ENCODE measurements around the gene HOXB3. TPM values are rescaled to one million over a fixed set of nuclear protein-coding genes. Genes with fewer than 3 reads are reported as not detected.

HOXB3 gene
- total and polyA plus RNA-seq, 2 of the 4 experiments (the other 2 are of a cell fraction): 6.3 to 59.6 TPM

DNA sequence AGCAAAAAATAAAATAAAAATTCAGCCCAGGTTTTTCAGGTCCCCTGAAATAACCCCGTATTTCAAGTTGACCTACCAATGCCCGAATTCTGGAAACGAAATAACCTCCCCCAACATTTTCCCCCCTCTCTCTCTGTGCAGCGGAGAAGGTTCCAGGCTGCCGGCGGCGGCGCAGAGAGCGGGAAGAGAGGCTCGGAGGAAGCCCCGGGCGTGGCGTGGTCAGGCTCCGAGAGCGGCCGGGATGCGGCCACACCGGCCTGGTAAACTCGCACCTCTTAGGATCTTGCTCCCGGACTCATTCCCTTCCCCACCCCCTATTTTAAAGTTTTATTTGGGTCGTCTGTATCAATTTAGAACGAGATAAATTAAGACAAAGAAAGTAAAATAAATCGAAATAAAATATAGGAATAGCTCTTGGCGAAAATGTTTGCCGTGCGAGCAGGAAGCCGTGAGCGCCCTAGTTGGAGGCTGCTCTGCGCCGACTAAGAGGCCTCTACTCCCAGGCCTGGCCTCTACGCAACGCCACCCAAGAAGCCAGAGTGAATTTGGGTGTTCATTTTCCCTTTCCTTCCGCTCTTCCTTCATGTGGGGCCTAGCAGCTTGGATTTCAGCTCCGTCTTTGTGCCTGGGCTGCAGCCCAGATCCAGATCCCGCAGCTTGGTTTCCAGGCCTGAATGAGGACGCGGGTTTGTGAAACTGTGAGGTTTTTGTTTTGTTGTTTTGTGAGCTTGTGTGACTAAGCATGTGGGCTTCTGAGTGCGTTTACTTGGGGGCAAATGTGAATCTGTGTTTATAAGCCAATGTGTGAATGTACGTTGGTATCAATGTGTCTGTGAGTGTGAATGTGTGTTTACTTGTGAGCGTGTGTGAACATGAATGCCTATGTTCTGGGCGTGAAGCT is 16.2 kb upstream of the HOXB3 start:
- in situ Hi-C loops (cut with MboI; ENCODE audit: low sequenced_read_pairs) (no loop called here), intact Hi-C loops (cut with micrococcal nuclease) (no loop called here)
- CTCF ChIA-PET: interaction anchor here (0.6 kb wide), 1 partner anchor 299 kb away, joined by 3 read pairs; no protein-coding TSS in a partner anchor

More for the DNA sequence above, 16.2 kb upstream of the HOXB3 start:
- Histone ChIP-seq H4K91ac (ENCODE audit: insufficient read depth, low read depth, low read length) (no peak overlapping the region), H2BK5ac (ENCODE audit: low read depth, low read length, poor library complexity, severe bottlenecking) (no peak overlapping the region), H4K8ac (ENCODE audit: low read depth in 2 of 2, low read length in 2 of 2) (no peak overlapping the region), H3K56ac (ENCODE audit: extremely low read depth, insufficient read depth, low read length) (no peak overlapping the region), H3K27me3 (ENCODE audit: control insufficient read depth, insufficient read depth, low read length) (no peaks in the 10 kb centered on the region), H4K20me1 (ENCODE audit: insufficient read depth, low read length) (0 out of 2 replicates have a peak, but pooled peaks cover 3% of the 10 kb centered on the region), H3K36me3 (ENCODE audit: control insufficient read depth, insufficient read depth, low read length) (peaks cover 7% of the 10 kb centered on the region), H2BK15ac (ENCODE audit: low read depth, low read length) (no peak overlapping the region), H2AK5ac (ENCODE audit: low read depth, low read length) (no peak overlapping the region), H3K9ac (ENCODE audit: low read depth, low read length) (no peak overlapping the region), H3K18ac (ENCODE audit: low read depth, low read length) (no peak overlapping the region), H2BK20ac (ENCODE audit: low read depth, low read length) (no peak overlapping the region), H3K9me3 (ENCODE audit: control insufficient read depth, insufficient read depth, low read length) (no peaks in the 10 kb centered on the region), H3K4ac (ENCODE audit: low read depth, low read length) (no peak overlapping the region), H3K14ac (replicated peaks; ENCODE audit: low read depth, low read length) (no peak overlapping the region), H2BK120ac (ENCODE audit: low read depth, low read length) (no peak overlapping the region), H3K23ac (ENCODE audit: low read depth, low read length) (no peak overlapping the region), H3K9me1 (ENCODE audit: insufficient read depth, low read length) (0 out of 2 replicates have a peak, but pooled peaks cover 3% of the 10 kb centered on the region), H3K4me1 (ENCODE audit: control insufficient read depth, insufficient read depth, low read length) (peaks cover 10% of the 10 kb centered on the region), H2AFZ (replicated peaks; ENCODE audit: low read length, poor library complexity) (no peak overlapping the region), H3K4me2 (ENCODE audit: low read depth, low read length) (no peak overlapping the region), H2AK9ac (replicated peaks; ENCODE audit: low read depth, low read length, poor library complexity) (no peak overlapping the region), H3K27ac (ENCODE audit: insufficient read depth, low read length) (no peak overlapping the region), H3K4me3 (ENCODE audit: insufficient read depth, low read depth, low read length) (no peak overlapping the region), H3K79me1 (ENCODE audit: low read depth in 1 of 2, low read length in 2 of 2) (peaks cover 12 to 41% of the 10 kb centered on the region in 2 experiments; a peak in 3 of 4 replicates), H4K5ac (ENCODE audit: low read depth, low read length) (no peak overlapping the region)
- no peak for DNase-seq
- POLR2A ChIA-PET (ENCODE audit: unreplicated experiment): no interaction called here
- dilution Hi-C loops (cut with HindIII; ENCODE audit: low sequenced_read_pairs, unreplicated experiment): no loop called here
- TF ChIP-seq CEBPB (IDR thresholded peaks at IDR 0.05; ENCODE audit: low read depth, low read length) (no peak), RCOR1 (IDR thresholded peaks at IDR 0.05; ENCODE audit: insufficient replicate concordance, low read length) (no peak), CHD1 (IDR thresholded peaks at IDR 0.05; ENCODE audit: low read depth, low read length) (no peak), MAFK (IDR thresholded peaks at IDR 0.05; ENCODE audit: low read depth, low read length) (no peak), RAD21 (IDR thresholded peaks at IDR 0.05; ENCODE audit: low read length) (no peak), RFX5 (IDR thresholded peaks at IDR 0.05; ENCODE audit: low read depth, low read length) (no peak)
- TF ChIP-seq, protein P1, sequence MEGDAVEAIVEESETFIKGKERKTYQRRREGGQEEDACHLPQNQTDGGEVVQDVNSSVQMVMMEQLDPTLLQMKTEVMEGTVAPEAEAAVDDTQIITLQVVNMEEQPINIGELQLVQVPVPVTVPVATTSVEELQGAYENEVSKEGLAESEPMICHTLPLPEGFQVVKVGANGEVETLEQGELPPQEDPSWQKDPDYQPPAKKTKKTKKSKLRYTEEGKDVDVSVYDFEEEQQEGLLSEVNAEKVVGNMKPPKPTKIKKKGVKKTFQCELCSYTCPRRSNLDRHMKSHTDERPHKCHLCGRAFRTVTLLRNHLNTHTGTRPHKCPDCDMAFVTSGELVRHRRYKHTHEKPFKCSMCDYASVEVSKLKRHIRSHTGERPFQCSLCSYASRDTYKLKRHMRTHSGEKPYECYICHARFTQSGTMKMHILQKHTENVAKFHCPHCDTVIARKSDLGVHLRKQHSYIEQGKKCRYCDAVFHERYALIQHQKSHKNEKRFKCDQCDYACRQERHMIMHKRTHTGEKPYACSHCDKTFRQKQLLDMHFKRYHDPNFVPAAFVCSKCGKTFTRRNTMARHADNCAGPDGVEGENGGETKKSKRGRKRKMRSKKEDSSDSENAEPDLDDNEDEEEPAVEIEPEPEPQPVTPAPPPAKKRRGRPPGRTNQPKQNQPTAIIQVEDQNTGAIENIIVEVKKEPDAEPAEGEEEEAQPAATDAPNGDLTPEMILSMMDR (conservative IDR thresholded peaks at IDR 0.05; ENCODE audit: low read depth, low read length): no peak
- TF ChIP-seq, protein P2, sequence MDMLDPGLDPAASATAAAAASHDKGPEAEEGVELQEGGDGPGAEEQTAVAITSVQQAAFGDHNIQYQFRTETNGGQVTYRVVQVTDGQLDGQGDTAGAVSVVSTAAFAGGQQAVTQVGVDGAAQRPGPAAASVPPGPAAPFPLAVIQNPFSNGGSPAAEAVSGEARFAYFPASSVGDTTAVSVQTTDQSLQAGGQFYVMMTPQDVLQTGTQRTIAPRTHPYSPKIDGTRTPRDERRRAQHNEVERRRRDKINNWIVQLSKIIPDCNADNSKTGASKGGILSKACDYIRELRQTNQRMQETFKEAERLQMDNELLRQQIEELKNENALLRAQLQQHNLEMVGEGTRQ (IDR thresholded peaks at IDR 0.05; ENCODE audit: low read depth, low read length): no peak
- no peak for ATAC-seq (ENCODE audit: low read depth)
- no TSS peak for BruUV-seq (replicated peaks)
- WGBS, 2 experiments (ENCODE audit: extremely low coverage in 2 of 2, insufficient read length in 1 of 2): 91% methylated on average over 18 of the region's 41 CpGs; no CpG with 5 or more reads in 1 of the 2 experiments
